Upper lobe of left lung (tissue), 4 donors: Measurements from ENCODE around the gene RGCC.

Experiments
- EP300 ChIP-seq, 4 donors: sonication (generic); formaldehyde crosslinking; IDR thresholded peaks; one replicate each; pipeline ENCODE4 v1.5.1; 2017; ENCODE audit warnings: antibody characterized with exemption in 4 of 4, control low read depth in 2 of 4
- POLR2A ChIP-seq, 4 donors: fragments of 450-650 bp; IDR thresholded peaks; one replicate each; pipeline ENCODE4 v1.5.1; 2016 to 2017; ENCODE audit warnings: antibody characterized with exemption in 4 of 4, mild to moderate bottlenecking in 2 of 4
- TF ChIP-seq, protein P1 (sequence below), 6 experiments: fragments of 450-650 bp in 4 of 6; fragments of 200-600 bp in 2 of 6; sonication (generic) in 2 of 6; IDR thresholded peaks; one replicate each; pipeline ENCODE4 v1.5.1; 2016 to 2019; ENCODE audit warnings: antibody characterized with exemption in 6 of 6

DNA sequence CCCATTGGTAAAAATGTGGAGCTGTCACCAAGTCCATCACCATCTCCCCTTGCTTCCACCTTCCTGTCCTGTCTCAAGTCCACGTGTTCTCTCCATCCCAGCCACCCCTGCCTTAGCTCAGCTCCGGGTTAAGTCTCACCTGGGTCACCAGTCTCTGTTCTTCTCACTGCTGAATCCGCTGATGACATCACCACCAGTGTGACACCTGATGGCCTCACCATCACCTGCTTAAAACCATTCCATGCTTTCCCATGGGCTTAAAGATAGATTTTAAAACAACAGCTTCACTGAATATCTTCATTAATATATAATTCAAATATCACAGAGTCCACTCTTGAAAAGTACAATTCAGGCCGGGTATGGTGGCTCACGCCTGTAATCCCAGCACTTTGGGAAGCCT, 42.1 kb downstream of the RGCC start:
- TF ChIP-seq EP300 (IDR thresholded peaks at IDR 0.05) (no peak), POLR2A (IDR thresholded peaks at IDR 0.05) (no peak)
- TF ChIP-seq, protein P1, sequence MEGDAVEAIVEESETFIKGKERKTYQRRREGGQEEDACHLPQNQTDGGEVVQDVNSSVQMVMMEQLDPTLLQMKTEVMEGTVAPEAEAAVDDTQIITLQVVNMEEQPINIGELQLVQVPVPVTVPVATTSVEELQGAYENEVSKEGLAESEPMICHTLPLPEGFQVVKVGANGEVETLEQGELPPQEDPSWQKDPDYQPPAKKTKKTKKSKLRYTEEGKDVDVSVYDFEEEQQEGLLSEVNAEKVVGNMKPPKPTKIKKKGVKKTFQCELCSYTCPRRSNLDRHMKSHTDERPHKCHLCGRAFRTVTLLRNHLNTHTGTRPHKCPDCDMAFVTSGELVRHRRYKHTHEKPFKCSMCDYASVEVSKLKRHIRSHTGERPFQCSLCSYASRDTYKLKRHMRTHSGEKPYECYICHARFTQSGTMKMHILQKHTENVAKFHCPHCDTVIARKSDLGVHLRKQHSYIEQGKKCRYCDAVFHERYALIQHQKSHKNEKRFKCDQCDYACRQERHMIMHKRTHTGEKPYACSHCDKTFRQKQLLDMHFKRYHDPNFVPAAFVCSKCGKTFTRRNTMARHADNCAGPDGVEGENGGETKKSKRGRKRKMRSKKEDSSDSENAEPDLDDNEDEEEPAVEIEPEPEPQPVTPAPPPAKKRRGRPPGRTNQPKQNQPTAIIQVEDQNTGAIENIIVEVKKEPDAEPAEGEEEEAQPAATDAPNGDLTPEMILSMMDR (IDR thresholded peaks at IDR 0.05): no peak
